SJSA1 (cell line): ENCODE results near the gene NFE2L3. TPM values are rescaled to one million over a fixed set of nuclear protein-coding genes. Genes with fewer than 3 reads are reported as not detected.
"Not testable (repeated sequence)": the region's sequence is repeated elsewhere in the genome, so short reads cannot be mapped to it uniquely, and the experiment has no call there.

Experiments
- DNase-seq, 2 experiments: peaks; one replicate each; pipeline ENCODE4 v3.0.0-alpha.2; 2015 to 2020; ENCODE audit warnings: low spot score in 2 of 2, low read depth in 1 of 2
- H3K27ac ChIP-seq: fragments of 250-450 bp; sonication (Bioruptor Pico); 2 replicates; pipeline ENCODE4 v1.5.1; 2020; ENCODE audit warnings: mild to moderate bottlenecking, moderate library complexity
- H3K27me3 ChIP-seq: fragments of 250-450 bp; sonication (Bioruptor Pico); replicated peaks from 2 replicates; pipeline ENCODE4 v1.5.1; 2020; ENCODE audit warnings: mild to moderate bottlenecking, moderate library complexity
- H3K36me3 ChIP-seq: fragments of 250-450 bp; sonication (Bioruptor Pico); 2 replicates; pipeline ENCODE4 v1.5.1; 2020; ENCODE audit warnings: mild to moderate bottlenecking
- H3K4me1 ChIP-seq: fragments of 250-450 bp; sonication (Bioruptor Pico); replicated peaks from 2 replicates; pipeline ENCODE4 v1.6.1; 2021; ENCODE audit warnings: mild to moderate bottlenecking
- H3K4me3 ChIP-seq: fragments of 250-450 bp; sonication (Bioruptor Pico); 2 replicates; pipeline ENCODE4 v1.5.1; 2020; ENCODE audit warnings: mild to moderate bottlenecking
- H3K9me3 ChIP-seq: fragments of 250-450 bp; sonication (Bioruptor Pico); replicated peaks from 2 replicates; pipeline ENCODE4 v1.5.1; 2020; ENCODE audit warnings: mild to moderate bottlenecking
- total RNA-seq: library from RNA; depleted of rRNA; stranded (reverse); fragments of >200 nt; shearing (Covaris generic); gene quantifications from 2 replicates; pipeline ENCODE4 v1.2.3, GENCODE V29; 2014

The NFE2L3 gene
- total RNA-seq, 1 experiment from 2014 or later: 17.1 TPM

DNA sequence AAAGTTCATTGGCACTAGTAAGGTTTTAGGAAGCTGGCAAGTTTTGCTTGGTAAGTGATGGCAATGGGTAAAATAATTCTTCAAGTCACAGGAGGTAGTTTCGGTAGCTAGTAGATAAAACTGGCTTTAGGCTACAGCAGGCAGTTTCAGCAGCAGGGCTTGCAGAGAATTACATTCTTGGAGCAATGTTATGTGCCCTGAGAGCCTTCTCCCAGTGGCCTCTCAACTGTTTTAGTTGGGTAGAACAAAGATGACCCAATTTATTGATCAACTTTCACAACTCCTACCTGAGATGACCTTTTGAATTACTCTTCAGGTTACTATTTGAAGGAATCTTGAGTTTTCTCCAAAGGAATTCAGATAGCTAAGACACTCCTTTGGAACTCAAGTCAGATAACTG lies 16.4 kb upstream of the NFE2L3 start:
- Histone ChIP-seq H3K4me3 (no peak overlapping the region), H3K9me3 (no peaks in the 10 kb centered on the region), H3K4me1 (no peaks in the 10 kb centered on the region), H3K27ac (no peak overlapping the region), H3K27me3 (no peaks in the 10 kb centered on the region), H3K36me3 (no peaks in the 10 kb centered on the region)
- no peak for DNase-seq

DNA sequence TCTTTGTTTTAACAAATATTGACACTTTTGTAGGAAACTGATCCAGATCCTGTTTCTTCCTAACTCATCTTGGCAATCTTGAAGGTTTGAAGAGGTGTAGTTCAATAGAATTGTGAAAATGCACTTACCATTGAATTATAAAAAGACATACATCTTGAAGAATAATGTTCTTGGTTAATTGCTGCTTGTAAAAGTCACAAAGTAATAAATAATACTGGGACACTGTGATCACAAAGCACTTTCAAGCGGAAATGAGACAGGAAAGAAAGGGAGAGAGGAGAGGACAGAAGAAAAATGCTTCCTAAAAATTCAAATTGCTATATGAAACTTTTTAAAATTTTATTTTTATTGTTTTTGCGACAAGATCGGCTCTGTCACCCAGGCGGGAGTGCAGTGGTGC lies 15.2 kb upstream of the NFE2L3 start:
- H3K36me3 ChIP-seq: no peaks in the 10 kb centered on the region
- no peak for DNase-seq
- H3K4me1 ChIP-seq: no peaks in the 10 kb centered on the region
- no peaks in the 10 kb centered on the region for H3K9me3 ChIP-seq
- H3K27ac ChIP-seq: no peak overlapping the region
- H3K4me3 ChIP-seq: no peak overlapping the region
- H3K27me3 ChIP-seq: no peaks in the 10 kb centered on the region

DNA sequence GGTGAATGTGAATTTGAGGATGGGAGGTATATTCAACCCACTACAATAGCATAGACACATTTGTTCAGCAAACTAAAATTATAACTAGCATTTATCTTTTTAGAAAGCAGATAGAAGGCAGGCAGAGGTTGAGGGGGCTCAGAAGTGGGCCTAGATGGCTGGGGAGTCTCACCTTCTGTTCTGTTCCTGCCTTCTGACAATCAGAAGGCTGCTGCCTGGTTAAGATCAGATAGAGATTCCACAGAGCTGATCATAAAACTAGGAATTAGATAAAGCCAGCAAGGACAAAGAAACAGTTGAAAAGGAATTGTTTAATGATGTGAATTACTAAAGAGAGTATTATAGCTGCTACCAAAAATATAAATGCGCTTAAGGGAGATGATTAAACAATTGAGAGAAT lies 11.6 kb upstream of the NFE2L3 start:
- Histone ChIP-seq H3K36me3 (no peaks in the 10 kb centered on the region), H3K27ac (no peak overlapping the region), H3K4me1 (peaks cover 11% of the 10 kb centered on the region), H3K27me3 (no peaks in the 10 kb centered on the region), H3K4me3 (no peak overlapping the region), H3K9me3 (no peaks in the 10 kb centered on the region)
- no peak for DNase-seq

DNA sequence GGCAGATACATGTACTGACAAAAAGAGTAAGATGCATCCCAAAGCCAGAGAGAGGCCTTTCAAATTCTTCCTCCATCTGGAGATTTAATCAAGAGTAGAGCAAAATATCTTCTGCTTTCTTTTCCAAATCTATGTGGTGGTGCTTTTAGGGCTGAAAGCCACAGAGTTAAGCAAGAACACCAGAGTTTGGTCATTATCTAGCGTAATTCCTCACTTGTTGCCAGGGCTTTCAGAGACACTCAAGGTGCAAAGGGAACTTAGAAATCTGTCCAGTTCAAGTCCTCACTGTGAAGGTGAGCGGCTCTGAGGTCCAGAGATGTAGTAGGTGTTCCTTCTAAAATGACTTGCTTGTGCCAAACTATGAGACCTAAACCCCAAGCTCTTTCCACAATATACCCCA lies 10.9 kb upstream of the NFE2L3 start:
- H3K9me3 ChIP-seq: no peaks in the 10 kb centered on the region
- H3K27ac ChIP-seq: no peak overlapping the region
- no peak for DNase-seq
- no peak overlapping the region for H3K4me3 ChIP-seq
- no peaks in the 10 kb centered on the region for H3K36me3 ChIP-seq
- H3K27me3 ChIP-seq: no peaks in the 10 kb centered on the region
- H3K4me1 ChIP-seq: peaks cover 11% of the 10 kb centered on the region

DNA sequence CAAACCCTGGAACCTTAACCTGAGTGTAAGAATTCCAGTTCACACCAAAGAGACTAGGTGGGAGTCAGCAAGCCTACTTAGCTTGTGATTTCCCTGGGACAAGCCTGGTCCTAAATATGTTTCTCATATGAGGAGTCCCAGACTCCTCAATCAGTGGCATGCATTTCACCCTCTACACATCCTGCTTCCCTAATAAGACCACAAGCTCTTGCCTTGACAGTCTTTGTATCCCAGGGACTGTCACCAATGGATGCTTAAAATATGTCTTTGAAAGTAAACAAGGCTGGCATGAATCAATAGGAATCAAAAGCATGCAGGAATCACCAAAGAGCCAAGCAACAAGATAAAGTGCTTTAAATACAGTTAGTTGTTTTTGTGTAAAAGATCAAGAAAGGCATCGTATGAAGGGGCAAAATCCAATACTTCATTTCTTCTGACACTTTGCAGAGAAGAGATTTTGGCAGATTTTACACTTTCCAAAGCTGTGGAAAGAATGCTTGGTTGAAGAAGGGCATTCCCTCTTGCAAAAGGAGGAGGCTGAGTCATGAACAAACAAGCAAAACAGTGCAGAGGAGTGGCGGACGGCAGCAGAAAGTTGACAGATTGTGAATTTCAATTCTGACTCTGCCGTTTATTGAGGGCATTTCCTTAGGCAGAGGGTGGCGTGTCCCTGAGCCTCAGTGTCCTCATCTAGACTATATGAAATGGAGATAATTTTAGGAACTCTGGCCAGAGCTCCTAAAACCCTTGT lies 8.5 kb upstream of the NFE2L3 start:
- Histone ChIP-seq H3K4me1 (peaks cover 11% of the 10 kb centered on the region), H3K27me3 (no peaks in the 10 kb centered on the region), H3K27ac (no peak overlapping the region), H3K9me3 (no peaks in the 10 kb centered on the region), H3K36me3 (no peaks in the 10 kb centered on the region), H3K4me3 (no peak overlapping the region)
- peak in 1 of 2 experiments; percentile 37 for DNase-seq

DNA sequence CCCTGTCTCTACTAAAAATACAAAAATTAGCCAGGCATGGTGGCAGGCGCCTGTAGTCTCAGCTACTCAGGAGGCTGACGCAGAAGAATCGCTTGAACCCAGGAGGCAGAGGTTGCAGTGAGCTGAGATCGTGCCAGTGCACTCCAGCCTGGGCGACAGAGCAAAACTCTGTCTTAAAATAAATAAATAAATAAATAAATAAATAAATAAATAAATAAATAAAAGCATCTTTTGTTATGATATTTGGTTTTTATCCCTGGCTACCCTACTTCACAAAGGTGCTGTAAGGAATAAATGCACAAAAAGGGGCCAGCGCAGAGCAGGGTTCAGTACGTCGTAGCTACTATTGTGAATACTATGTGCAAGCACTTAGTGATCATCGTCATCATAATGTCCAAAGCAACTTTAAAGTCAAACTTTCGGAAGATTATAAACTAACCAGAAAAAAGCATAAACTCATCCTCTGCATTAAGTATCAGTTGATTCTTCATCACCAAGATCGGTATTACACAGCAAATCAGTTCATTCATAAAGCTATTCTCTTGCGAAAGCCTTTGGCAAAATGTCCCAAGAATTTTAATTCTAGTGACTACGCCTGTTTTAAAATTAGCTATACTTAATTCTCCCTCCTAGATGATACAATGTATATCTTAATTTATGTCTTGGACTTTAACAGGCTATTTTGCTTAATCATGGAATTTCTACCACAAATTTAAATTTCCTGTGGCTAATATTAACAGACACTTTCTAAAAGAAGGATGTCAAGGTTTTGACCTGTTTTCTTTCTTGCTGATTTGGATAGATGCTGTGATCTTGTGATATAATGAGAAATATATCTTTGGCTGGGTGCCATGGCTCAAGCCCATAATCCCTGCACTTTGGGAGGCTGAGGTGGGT lies 7.6 kb upstream of the NFE2L3 start:
- peaks cover 11% of the 10 kb centered on the region for H3K4me1 ChIP-seq
- H3K36me3 ChIP-seq: no peaks in the 10 kb centered on the region
- H3K4me3 ChIP-seq: no peak overlapping the region
- H3K27me3 ChIP-seq: no peaks in the 10 kb centered on the region
- DNase-seq: no peak
- H3K9me3 ChIP-seq: no peaks in the 10 kb centered on the region
- no peak overlapping the region for H3K27ac ChIP-seq

DNA sequence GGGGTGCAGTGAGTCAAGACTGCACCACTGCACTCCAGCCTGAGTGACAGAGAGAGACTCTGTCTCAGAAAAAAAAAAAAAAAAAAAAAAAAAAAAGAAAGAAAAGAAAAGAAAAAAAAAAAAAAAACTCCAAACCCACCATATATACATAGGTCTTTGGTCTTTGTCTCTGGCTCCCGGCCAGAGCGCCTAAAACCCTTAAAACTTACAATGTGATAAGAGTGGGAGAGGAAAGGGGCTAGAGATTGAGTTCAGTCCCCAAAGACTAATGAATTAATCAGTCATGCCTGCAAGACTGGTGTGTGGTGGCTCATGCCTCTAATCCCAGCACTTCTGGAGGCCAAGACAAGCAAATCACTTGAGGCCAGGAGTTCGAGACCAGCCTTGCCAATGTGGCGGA lies 6.8 kb upstream of the NFE2L3 start:
- Histone ChIP-seq H3K4me1 (peaks cover 11% of the 10 kb centered on the region), H3K27me3 (no peaks in the 10 kb centered on the region), H3K9me3 (no peaks in the 10 kb centered on the region)

DNA sequence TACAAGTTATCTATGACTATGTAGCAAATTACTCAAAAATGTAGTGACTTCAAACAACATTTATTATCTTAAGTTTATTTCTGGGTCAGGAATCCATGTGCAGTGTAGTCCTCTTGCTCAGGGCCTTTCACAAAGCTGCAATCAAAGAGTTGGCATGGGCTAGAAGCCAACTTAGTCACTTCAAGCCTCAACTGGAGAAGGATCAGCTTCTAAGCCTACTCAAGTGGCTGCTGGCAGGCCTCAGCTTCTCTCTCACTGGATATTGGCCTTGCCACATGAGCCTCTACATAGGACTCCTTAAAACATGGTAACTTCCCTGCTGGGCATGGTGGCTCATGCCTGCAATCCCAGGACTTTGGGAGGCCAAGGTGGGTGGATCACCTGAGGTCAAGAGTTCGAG lies 5.0 kb upstream of the NFE2L3 start:
- no peak for DNase-seq
- Histone ChIP-seq H3K27ac (no peak overlapping the region), H3K36me3 (no peaks in the 10 kb centered on the region), H3K9me3 (no peaks in the 10 kb centered on the region), H3K4me1 (peaks cover 20% of the 10 kb centered on the region), H3K4me3 (no peak overlapping the region), H3K27me3 (no peaks in the 10 kb centered on the region)

More for the DNA sequence above, 6.8 kb upstream of the NFE2L3 start:
- H3K36me3 ChIP-seq: no peaks in the 10 kb centered on the region
- H3K4me3 ChIP-seq: no peak overlapping the region
- no peak overlapping the region for H3K27ac ChIP-seq
- DNase-seq: no peak

DNA sequence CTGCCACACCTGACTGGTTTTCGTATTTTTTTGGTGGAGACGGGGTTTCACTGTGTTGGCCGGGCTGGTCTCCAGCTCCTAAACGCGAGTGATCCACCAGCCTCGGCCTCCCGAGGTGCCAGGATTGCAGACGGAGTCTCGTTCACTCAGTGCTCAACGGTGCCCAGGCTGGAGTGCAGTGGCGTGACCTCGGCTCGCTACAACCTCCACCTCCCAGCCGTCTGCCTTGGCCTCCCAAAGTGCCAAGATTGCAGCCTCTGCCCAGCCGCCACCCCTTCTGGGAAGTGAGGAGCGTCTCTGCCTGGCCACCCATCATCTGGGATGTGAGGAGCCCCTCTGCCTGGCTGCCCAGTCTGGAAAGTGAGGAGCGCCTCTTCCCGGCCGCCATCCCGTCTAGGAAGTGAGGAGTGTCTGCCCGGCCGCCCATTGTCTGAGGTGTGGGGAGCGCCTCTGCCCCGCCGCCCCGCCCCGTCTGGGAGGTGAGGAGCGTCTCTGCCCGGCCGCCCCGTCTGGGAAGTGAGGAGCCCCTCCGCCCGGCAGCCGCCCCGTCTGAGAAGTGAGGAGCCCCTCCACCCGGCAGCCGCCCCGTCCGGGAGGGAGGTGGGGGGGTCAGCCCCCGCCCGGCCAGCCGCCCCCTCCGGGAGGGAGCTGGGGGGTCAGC lies 4.2 kb upstream of the NFE2L3 start:
- not testable (repeated sequence) for H3K9me3 ChIP-seq, H3K27me3 ChIP-seq, DNase-seq, H3K27ac ChIP-seq, H3K36me3 ChIP-seq, H3K4me3 ChIP-seq
- H3K4me1 ChIP-seq: peaks cover 26% of the 10 kb centered on the region

DNA sequence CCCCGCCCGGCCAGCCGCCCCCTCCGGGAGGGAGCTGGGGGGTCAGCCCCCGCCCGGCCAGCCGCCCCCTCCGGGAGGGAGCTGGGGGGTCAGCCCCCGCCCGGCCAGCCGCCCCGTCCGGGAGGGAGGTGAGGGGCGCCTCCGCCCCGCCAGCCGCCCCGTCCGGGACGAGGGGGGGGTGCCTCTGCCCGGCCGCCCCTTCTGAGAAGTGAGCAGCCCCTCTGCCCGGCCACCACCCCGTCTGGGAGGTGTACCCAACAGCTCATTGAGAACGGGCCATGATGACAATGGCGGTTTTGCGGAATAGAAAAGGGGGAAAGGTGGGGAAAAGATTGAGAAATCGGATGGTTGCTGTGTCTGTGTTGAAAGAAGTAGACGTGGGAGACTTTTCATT lies 3.7 kb upstream of the NFE2L3 start:
- not testable (repeated sequence) for DNase-seq, H3K9me3 ChIP-seq, H3K27ac ChIP-seq, H3K36me3 ChIP-seq, H3K27me3 ChIP-seq, H3K4me3 ChIP-seq
- peaks cover 27% of the 10 kb centered on the region for H3K4me1 ChIP-seq

DNA sequence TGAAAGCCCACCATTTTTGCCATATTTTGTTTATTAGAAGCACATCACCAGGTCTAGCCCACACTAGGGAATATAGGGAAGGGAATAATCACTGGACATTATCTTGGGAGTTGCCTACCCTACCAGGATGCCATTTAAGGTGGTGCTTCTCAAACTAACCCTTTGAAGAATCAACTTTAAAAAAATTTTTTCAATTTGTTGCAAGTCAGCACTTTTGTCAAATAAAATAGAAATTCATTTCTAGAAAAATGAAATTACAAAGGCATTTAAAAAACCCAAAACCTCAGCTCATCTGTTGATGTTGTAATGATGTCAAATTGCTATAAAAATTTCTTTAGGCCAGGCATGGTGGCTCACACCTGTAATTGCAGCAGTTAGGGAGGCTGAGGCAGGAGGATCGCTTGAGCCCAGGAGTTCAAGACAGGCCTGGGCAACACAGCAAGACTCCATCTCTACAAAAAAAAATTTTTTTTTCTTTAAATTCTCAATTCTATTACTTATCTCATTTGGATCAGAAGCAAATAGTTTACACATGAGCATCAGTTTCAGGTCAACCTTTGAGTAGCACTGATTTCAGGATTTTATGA lies 2.5 kb upstream of the NFE2L3 start:
- H3K36me3 ChIP-seq: no peaks in the 10 kb centered on the region
- no peak overlapping the region for H3K4me3 ChIP-seq
- H3K4me1 ChIP-seq: peaks cover 32% of the 10 kb centered on the region
- no peak overlapping the region for H3K27ac ChIP-seq
- H3K27me3 ChIP-seq: no peaks in the 10 kb centered on the region
- no peaks in the 10 kb centered on the region for H3K9me3 ChIP-seq
- no peak for DNase-seq

DNA sequence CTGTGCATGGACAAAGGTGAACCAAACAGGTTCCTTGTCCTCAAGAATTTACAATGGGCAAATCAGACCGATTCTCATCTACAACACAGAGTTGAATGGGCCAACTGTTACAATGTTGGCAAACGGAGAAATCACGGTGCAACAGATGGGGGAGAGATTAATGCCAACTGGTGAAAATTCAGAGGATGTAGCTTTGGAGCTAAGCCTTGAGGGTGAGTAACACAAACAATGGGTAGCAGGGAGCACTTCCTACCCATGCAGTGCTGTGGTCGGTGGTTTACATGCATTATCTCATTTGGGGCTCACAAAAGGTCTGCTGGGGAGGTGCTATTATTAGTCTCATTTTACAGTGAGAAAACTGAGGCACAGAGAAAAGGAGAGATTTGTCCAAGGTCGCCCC lies 902 bp upstream of the NFE2L3 start:
- no peak for DNase-seq
- Histone ChIP-seq H3K27me3 (no peaks in the 10 kb centered on the region), H3K36me3 (no peaks in the 10 kb centered on the region), H3K27ac (no peak overlapping the region), H3K4me3 (no peak overlapping the region), H3K9me3 (no peaks in the 10 kb centered on the region), H3K4me1 (peaks cover 48% of the 10 kb centered on the region)

DNA sequence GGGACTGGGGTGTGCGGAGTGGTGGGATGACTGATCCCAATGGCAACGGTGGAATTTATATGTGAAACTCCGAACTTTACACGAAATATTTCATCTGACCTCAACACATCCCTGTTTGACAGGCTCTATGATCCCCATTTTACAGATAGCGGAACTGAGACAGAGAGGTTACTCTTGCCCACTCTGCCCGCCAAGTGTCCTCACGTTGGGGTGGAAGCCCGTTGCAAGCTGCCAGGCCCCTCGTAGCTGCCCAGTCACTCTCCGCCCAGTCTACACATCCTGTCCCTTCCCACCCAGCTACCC lies 397 bp upstream of the NFE2L3 start:
- Histone ChIP-seq H3K4me1 (peaks cover 50% of the 10 kb centered on the region), H3K4me3 (peak overlapping the region; percentile 62), H3K36me3 (no peaks in the 10 kb centered on the region), H3K9me3 (no peaks in the 10 kb centered on the region), H3K27ac (no peak overlapping the region), H3K27me3 (no peaks in the 10 kb centered on the region)
- no peak for DNase-seq

DNA sequence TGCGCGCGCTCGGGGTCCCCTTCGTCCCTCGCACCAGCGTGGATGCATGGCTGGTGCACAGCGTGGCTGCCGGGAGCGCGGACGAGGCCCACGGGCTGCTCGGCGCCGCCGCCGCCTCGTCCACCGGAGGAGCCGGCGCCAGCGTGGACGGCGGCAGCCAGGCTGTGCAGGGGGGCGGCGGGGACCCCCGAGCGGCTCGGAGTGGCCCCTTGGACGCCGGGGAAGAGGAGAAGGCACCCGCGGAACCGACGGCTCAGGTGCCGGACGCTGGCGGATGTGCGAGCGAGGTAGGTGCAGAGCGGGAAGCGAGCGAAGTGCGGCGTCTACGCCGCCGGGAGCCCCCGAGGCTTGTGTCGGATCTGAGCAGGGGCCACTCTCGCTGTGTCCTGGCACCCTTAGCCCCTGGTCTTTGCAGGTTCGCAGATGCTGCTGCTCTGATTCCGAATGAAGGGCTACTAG lies 813 bp downstream of the NFE2L3 start:
- not testable (repeated sequence) for DNase-seq, H3K27me3 ChIP-seq, H3K27ac ChIP-seq, H3K36me3 ChIP-seq, H3K9me3 ChIP-seq
- H3K4me3 ChIP-seq: peak overlapping the region; percentile 62
- peaks cover 62% of the 10 kb centered on the region for H3K4me1 ChIP-seq
